TTC549 (cell line): ENCODE data around the gene HYAL2.
"Not testable (repeated sequence)": the region's sequence is repeated elsewhere in the genome, so short reads cannot be mapped to it uniquely, and the experiment has no call there.

Experiments used
- FAIRE-seq: peaks from 2 replicates; lab custom pipeline; 2012; peaks lifted over from hg19 to GRCh38; lab: Jason Lieb, UNC

Gene HYAL2

GRCh38 chr3:50290161-50290641 lies 32.3 kb downstream of the HYAL2 start:
- FAIRE-seq, result no peak

GRCh38 chr3:50289130-50289529 lies 33.4 kb downstream of the HYAL2 start:
- no peak for FAIRE-seq

- FAIRE-seq, result no peak
Measured at GRCh38 chr3:50288387-50289007, 34.0 kb downstream of the HYAL2 start.

- no peak for FAIRE-seq
Measured at GRCh38 chr3:50287262-50287661, 35.3 kb downstream of the HYAL2 start.

GRCh38 chr3:50286322-50287227 lies 36.0 kb downstream of the HYAL2 start:
- FAIRE-seq, result no peak

- FAIRE-seq, result not testable (repeated sequence)
Measured at GRCh38 chr3:50284121-50284520, 38.4 kb downstream of the HYAL2 start.

GRCh38 chr3:50279255-50280016 lies 43.1 kb downstream of the HYAL2 start:
- no peak for FAIRE-seq

GRCh38 chr3:50278880-50279224 lies 43.7 kb downstream of the HYAL2 start, which contains the start of gene LSMEM2:
LSMEM2 (plus strand) TSS chr3:50279087; CDS start chr3:50279114, 27 bp downstream.
- no peak for FAIRE-seq

GRCh38 chr3:50278123-50278879 lies 44.2 kb downstream of the HYAL2 start:
- FAIRE-seq, result no peak

GRCh38 chr3:50276762-50277101 lies 45.8 kb downstream of the HYAL2 start:
- no peak for FAIRE-seq

- FAIRE-seq, result no peak
Measured at GRCh38 chr3:50275996-50276761, 46.4 kb downstream of the HYAL2 start.

GRCh38 chr3:50275141-50275995 lies 47.2 kb downstream of the HYAL2 start:
- FAIRE-seq, result no peak

- FAIRE-seq, result no peak
Measured at GRCh38 chr3:50274371-50275104, 48.0 kb downstream of the HYAL2 start.

GRCh38 chr3:50273689-50274065 lies 48.9 kb downstream of the HYAL2 start:
- no peak for FAIRE-seq

- no peak for FAIRE-seq
Measured at GRCh38 chr3:50272911-50273688, 49.4 kb downstream of the HYAL2 start.

- not testable (repeated sequence) for FAIRE-seq
Measured at GRCh38 chr3:50272538-50272910, 50.0 kb downstream of the HYAL2 start.

GRCh38 chr3:50271314-50271936 lies 51.1 kb downstream of the HYAL2 start:
- FAIRE-seq, result no peak

GRCh38 chr3:50270422-50271224 lies 51.9 kb downstream of the HYAL2 start:
- FAIRE-seq, result no peak
